ENCODE data around the gene ATXN2. TPM values are rescaled to one million over a fixed set of nuclear protein-coding genes. Genes with fewer than 3 reads are reported as not detected.
A peak's percentile ranks its signal among the peaks of the same experiment; 100 is the strongest.

ATXN2 gene
- total and polyA plus RNA-seq, 10 donors, result 7.7 to 77.8 (median 56.8) TPM

GRCh38 chr12:111440631-111441030 lies 158.5 kb downstream of the ATXN2 start:
- Histone ChIP-seq H3K4me3 (no peak overlapping the region), H3K27ac (peak overlapping the region; percentile 53 to 95 (median 92)), H3K4me1 (peaks cover 96 to 100% (median 100%) of the 10 kb centered on the region in 6 donors), H3K36me3 (peaks cover 0 to 44% (median 4%) of the 10 kb centered on the region in 6 donors), H3K27me3 (replicated peaks in 1 of 7) (no peaks in the 10 kb centered on the region), H3K9me3 (no peaks in the 10 kb centered on the region)
- WGBS, 5 donors, result 68 to 78% (median 75%) methylated on average over 3 of the region's 3 CpGs
- TF ChIP-seq POLR2A (IDR thresholded peaks at IDR 0.05) (no peak), POLR2AphosphoS5 (IDR thresholded peaks at IDR 0.05) (no peak), CTCF (IDR thresholded peaks at IDR 0.05 in 8 of 11, conservative IDR thresholded peaks at IDR 0.05 in 3 of 11) (no peak)
- intact Hi-C loops (cut with DNase I; ENCODE audit: low total_unique reads), result no loop called here
- DNase-seq, result peak; percentile 15

DNA sequence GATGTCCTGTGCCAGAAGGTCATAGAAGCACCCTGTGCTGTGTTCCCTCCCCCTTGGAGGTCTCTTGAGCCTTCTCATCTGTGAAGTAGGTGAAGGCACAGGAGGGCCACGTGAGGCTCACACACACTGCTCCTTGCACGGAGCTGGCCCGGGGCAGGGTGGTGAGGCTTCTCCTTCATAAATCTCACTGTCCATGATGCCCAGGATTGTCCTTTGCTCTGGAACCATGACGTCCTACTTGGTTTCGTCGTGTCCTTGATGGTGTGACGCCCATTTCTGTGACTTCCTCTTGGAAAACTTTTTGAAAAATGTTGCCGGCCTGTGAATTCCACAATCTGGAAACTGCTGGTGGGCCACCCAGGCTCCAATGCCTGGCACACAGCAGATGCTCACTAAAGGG lies 159.0 kb downstream of the ATXN2 start:
- Histone ChIP-seq H3K4me1 (peaks cover 96 to 100% (median 100%) of the 10 kb centered on the region in 6 donors), H3K4me3 (no peak overlapping the region), H3K9me3 (no peaks in the 10 kb centered on the region), H3K27ac (peak overlapping the region; percentile 53 to 95 (median 92)), H3K27me3 (replicated peaks in 1 of 7) (no peaks in the 10 kb centered on the region), H3K36me3 (peaks cover 0 to 39% (median 4%) of the 10 kb centered on the region in 6 donors)
- DNase-seq, result peak; percentile 58
- intact Hi-C loops (cut with DNase I; ENCODE audit: low total_unique reads), result no loop called here
- peak in 1 of 3 donors; percentile 57 for TF ChIP-seq POLR2AphosphoS5 (IDR thresholded peaks at IDR 0.05)
- no peak for TF ChIP-seq POLR2A (IDR thresholded peaks at IDR 0.05)
- 59 to 73% (median 61%) methylated on average over 8 of the region's 8 CpGs for WGBS, 5 donors

- Histone ChIP-seq H3K36me3 (peaks cover 0 to 38% (median 4%) of the 10 kb centered on the region in 6 donors), H3K9me3 (no peaks in the 10 kb centered on the region), H3K4me1 (peaks cover 96 to 100% (median 100%) of the 10 kb centered on the region in 6 donors), H3K27ac (peak overlapping the region; percentile 53 to 95 (median 92)), H3K4me3 (no peak overlapping the region), H3K27me3 (replicated peaks in 1 of 7) (no peaks in the 10 kb centered on the region)
- DNase-seq, result peak; percentile 73
- 58 to 65% (median 64%) methylated on average over 5 of the region's 5 CpGs for WGBS, 5 donors
- intact Hi-C loops (cut with DNase I; ENCODE audit: low total_unique reads), result no loop called here
- TF ChIP-seq POLR2A (IDR thresholded peaks at IDR 0.05) (no peak), POLR2AphosphoS5 (IDR thresholded peaks at IDR 0.05) (no peak), CTCF (IDR thresholded peaks at IDR 0.05 in 8 of 11, conservative IDR thresholded peaks at IDR 0.05 in 3 of 11) (no peak)
These were observed 159.4 kb downstream of the ATXN2 start for GRCh38 chr12:111439657-111440151.

DNA sequence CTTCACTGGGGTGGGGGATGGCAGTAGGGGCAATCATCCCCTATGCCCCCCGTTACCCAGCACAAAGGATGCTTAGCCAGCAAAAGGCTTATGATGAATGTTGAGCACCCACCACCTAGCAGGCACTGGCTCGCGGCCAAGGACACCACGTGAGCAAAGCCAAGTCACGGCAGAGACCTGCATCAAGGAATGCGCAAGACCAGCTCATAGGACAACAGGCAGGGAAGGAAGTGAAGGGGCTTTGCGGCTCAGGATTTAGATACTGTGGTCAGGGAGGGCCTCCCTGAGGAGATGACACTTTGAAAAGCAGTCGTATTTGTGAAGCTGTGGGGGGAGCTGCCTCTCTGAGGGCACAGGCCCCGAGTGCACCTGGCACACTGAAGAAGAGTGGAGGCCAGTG lies 160.6 kb downstream of the ATXN2 start:
- H3K4me1 ChIP-seq, result peaks cover 95 to 100% (median 100%) of the 10 kb centered on the region in 6 donors
- TF ChIP-seq POLR2A (IDR thresholded peaks at IDR 0.05), result no peak
- peak in 1 of 11 experiments; percentile 16 for TF ChIP-seq CTCF (IDR thresholded peaks at IDR 0.05 in 8 of 11, conservative IDR thresholded peaks at IDR 0.05 in 3 of 11)
- TF ChIP-seq POLR2AphosphoS5 (IDR thresholded peaks at IDR 0.05), result peak; percentile 40 to 82 (median 72)
- 14 to 22% (median 16%) methylated on average over 8 to 9 of the region's 9 CpGs for WGBS, 5 donors
- H3K9me3 ChIP-seq, result no peaks in the 10 kb centered on the region
- peak overlapping the region; percentile 53 to 95 (median 92) for H3K27ac ChIP-seq
- H3K4me3 ChIP-seq, result peak overlapping the region in 1 of 8 donors; percentile 33
- intact Hi-C loops (cut with DNase I; ENCODE audit: low total_unique reads), result no loop called here
- H3K36me3 ChIP-seq, result peaks cover 0 to 39% (median 4%) of the 10 kb centered on the region in 6 donors
- no peaks in the 10 kb centered on the region for H3K27me3 ChIP-seq (replicated peaks in 1 of 7)
- DNase-seq, result peak; percentile 89
